ENCODE data around the gene PPP1R18. TPM values are rescaled to one million over a fixed set of nuclear protein-coding genes. Genes with fewer than 3 reads are reported as not detected.

Gene PPP1R18, protein sequence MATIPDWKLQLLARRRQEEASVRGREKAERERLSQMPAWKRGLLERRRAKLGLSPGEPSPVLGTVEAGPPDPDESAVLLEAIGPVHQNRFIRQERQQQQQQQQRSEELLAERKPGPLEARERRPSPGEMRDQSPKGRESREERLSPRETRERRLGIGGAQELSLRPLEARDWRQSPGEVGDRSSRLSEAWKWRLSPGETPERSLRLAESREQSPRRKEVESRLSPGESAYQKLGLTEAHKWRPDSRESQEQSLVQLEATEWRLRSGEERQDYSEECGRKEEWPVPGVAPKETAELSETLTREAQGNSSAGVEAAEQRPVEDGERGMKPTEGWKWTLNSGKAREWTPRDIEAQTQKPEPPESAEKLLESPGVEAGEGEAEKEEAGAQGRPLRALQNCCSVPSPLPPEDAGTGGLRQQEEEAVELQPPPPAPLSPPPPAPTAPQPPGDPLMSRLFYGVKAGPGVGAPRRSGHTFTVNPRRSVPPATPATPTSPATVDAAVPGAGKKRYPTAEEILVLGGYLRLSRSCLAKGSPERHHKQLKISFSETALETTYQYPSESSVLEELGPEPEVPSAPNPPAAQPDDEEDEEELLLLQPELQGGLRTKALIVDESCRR
- 40.2 to 47.9 TPM (median 43.5 TPM) in 5 replicates for total RNA-seq (2022; extraction: Qiagen RNA extraction; ENCODE audit: low read depth)

DNA sequence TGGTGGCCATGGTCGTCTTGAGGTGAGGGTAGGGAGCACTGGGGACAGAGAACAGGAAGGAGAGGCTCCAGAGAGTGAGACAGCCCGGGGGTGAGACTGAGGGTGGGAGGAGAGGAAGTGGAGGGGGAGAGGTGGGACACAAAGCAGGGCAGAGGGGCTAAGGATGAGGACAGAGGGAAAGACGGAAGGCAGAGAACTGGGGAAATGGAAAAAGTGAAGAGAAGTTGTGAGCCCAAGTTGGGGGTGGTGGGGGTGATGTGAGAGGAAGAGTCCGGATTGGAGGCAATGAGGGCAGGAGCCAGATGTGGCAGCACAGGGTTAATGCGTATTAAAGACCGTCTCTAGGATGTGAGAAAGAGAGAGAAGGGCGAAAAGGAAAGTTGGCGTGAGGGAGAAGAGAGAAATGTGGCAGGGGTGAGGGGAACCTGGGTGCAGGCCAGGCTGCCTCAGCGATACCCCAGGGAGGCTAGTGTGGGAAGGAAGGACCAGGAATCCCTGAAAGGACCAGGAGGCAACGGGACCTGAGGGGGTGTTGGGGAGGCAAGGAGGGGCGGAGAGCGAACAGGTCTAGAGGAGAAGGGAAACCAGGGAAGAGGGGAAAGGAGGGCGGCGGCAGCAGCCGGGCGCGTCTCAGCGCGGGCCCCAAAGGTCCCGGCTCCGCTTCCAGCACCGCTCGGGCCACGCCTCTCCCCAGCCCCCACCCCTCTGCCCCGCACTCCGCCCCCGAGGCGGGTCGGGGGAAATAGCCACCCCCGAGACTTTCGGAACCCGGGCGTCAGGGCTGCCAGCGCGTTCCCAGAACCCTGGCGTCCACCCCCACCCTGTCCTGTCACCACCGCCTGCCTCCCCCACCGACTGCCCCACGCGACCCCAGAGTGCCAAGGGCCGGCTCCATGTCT, at the start of gene PPP1R18:
Gene PPP1R18, minus strand, starts transcription at position 637 of the 899 bp plus-strand sequence. Its CDS starts 627 bp downstream, at position 10.

DNA sequence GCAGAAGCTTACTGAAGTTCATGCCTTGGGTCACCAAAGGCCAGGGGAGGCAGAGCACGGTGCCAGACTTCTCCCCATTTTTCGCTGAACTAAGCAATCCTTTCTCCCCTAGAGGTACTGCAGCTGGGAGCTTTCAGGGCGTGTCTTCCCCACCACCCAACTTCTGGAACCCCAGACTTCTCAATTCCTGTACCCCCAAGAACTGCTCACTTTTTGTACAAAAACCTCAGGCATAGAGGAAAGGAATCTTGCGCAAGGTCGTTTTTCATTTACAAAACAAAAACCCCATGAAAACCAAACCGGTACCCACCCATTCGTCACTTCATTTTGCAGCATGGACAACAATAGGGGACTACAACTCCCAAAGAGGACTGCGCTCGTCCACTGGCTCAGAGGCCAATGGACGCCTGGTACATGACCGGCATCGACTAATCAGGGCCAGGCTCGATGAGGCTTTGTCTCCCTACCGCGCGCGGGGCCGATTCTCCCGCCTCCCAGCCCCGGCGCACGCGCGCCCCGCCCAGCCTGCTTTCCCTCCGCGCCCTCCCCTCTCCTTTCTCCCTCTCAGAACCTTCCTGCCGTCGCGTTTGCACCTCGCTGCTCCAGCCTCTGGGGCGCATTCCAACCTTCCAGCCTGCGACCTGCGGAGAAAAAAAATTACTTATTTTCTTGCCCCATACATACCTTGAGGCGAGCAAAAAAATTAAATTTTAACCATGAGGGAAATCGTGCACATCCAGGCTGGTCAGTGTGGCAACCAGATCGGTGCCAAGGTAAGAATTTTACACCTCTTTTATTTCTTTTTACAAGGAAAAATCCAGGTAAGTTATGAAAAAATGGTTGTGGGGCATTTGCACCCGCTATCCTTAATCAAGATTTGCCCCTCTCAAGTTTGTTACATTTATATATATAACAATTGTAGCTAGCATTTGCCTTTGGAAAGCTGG, 33.6 kb upstream of the PPP1R18 start, which contains the start of gene TUBB:
Gene TUBB, plus strand, starts transcription at position 562 of the 947 bp plus-strand sequence. Its CDS starts 155 bp downstream, at position 717.

DNA sequence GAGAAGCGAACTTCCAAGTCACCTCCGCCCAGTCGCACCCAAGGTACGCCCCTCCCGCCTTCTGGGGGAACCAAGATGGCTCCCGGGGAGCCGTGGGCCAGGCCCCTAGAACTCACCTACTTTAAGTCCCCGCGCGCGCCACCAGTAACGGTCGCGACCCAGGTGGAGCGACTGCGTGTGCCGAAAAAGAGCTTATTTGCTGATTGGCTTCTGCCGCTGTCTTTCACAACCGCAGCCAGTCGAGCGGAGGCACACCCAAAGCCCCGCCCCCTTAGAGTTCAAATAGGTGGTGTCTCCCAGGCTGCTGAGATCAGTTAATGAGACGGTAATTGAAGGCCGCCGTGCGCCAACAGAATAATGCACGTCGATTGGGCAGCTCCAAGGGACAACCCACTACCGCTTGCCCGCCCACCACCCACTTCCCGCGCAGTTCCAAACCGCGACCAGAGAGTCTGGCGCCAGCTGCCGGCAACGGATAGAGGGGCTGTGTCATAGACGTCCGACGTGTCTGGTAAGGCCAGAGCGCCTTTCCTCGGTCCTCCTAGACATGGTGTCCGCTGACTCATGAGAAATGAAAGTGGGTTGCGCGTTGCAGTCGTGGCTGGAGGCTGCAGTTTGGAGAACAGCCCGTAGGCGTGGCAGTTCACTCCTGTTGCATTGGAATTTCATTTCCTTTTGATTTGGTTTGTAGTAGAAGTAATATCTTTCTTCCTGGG, 30.8 kb upstream of the PPP1R18 start, which contains the start of gene MDC1:
Gene MDC1, minus strand, starts transcription at position 153 of the 716 bp plus-strand sequence. CDS start 2,106 bp downstream, outside the sequence.

DNA sequence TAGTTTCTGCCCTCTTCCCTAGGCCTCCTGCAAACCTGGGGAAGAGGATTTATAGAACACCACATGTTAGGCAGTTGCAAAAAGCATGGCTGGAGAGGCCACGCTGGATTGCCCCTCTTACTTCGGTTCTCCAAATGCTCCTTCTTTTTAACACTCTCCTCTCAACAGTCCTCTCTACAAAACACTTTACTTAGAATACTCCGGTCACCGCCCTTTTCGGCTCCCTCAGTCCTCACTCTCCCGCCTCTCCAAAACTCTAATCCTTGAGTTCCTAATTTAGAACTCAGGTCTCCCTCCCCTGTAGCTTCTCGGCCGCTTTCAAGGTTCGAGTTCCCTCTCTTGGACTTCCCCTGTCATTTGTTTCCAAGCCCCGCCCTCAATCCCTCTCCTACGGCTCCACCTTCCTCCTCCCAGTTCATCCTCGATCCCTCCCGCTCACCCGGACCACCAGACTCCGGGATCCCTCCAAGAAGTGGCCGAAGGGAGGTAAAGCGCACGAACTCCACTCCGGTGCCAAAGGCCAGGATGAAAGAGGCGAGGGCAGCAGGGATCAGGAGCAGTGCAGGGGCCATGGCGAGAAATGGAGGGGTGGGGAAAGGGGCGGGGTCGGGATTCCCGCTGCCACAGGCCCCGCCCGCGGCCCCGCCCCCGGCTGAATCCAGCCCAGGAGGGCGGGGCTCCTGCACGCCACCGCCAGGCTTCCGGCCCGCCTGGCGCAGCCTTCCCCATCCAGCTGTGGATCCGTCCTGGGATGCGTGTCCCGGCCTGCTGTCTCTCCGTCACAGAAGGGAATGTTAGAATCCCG, 4.2 kb upstream of the PPP1R18 start, which contains the start of gene NRM:
Gene NRM, minus strand, starts transcription at position 582 of the 805 bp plus-strand sequence. Its CDS starts 10 bp downstream, at position 572.

DNA sequence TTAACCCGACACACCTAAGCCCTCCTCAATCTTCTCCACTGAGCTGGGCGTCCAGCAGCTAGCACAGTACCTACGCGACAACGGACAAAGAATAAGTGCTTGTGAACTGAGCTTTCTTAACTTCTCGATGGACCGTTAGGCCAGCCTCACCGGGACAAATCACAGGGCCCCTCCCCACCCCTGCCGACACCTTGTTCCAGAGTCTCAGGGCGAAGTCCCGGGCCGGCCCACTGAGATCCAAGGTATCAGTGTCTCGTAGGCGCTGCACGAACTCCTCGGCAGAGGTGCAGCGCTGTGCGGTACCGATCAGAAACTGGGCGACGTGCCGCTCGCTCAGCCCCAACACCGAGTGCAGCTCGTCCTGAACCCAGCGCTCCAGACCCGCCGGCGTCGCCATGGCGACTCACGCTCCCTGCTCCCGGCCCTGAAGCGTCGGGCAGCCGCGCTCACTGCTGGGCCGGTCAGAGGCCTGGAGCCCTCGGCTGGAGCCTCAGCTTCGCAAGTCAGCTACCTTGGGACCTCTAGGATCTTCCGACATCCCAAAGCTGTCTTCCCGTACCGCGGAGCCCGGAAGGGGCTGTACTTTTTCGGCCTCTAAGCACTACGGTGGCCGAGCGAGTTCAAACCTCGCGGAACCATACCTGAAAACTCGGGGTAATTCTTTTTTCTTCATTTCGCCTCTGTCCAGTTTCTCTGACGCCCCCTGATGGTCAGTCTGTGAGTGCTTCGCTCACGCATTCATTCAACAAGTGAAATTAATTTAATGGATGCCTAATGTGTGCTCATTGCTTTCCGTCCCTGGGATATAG, 13.8 kb downstream of the PPP1R18 start, which contains the start of gene DHX16:
Gene DHX16, minus strand, starts transcription at position 562 of the 809 bp plus-strand sequence. Its CDS starts 165 bp downstream, at position 397.

DNA sequence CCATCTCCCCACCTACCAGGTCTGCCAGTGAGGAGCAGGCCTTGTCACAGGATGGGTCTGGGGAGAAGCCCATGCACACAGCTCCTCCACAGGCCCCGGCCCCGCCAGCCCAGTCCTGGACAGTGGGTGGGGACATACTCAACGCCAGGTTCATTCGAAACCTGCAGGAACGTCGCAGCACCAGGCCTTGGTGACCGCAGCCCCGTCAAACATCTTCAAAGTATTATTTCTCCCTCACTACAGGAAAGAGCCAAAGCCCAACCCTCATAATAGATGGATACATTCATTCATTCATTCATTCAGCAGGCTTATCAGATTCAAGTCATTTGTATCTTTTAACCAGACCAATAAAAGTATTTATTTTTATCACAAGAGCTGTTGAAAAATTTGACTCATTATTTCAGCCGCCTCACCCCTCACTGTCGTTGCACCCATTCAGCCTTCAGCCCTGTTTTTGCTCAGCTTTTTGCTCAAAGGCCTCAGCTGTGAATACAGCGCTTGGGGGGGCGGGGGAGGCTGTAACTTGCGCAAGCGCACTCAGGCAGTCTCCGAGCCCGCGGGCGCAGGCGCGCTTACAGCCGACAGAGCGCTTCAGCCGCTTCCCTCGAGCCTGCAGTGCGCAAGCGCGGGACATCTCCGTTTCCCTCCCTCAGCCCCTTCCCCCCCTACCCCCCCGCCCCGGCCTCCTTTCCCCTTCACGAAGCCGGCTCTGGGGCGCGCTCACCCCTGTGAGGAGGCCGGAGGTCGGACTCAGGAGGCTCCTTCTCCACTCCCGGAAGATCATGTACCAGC, 39.8 kb downstream of the PPP1R18 start, which contains the start of gene C6orf136:
Gene C6orf136, plus strand, starts transcription at position 684 of the 792 bp plus-strand sequence. Its CDS starts 99 bp downstream, at position 783.

DNA sequence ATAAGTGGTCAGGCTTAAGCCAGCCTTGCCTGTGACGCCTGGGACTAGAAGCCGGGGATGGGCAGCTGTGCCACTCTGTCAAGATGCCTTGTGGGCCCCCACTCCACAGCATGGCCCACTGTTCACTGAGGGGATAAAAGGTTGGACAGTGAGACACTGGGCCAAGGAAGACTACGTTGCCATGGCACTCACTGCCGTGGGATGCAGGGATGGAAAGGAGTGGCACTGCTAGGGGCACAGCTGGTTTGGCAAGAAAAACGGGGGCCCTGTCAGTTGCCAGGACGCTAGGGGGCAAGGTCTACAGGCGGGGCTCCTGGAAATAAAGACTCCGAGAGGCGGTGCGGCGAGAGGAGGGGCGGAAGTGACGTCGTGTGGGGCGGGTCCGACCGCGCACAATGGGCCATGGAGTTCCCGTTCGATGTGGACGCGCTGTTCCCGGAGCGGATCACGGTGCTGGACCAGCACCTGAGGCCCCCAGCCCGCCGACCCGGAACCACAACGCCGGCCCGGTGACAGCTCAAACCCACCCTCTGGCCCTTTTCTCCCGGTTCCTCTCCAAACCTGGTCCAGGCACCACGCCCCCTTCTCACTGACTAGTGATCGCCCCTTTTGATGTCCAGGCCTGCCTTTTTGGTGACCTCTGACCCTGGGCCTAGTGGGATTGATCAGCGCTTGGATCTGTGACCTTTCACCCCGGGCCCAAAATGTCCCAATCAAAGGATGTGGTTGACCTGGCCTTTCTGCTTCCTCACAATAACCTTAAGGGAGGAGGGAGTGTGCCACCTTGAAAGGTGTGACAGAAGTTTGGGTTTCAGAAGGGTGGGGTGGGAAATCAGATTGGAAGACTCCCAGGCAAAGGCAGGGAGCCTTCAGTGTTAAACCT, 59.7 kb downstream of the PPP1R18 start, which contains the start of gene ATAT1:
Gene ATAT1, plus strand, starts transcription at position 391 of the 883 bp plus-strand sequence.

Other genes with a start within 250 kb of the PPP1R18 start
- gene HLA-E, start 197.1 kb downstream of the PPP1R18 start, total RNA-seq (2022; extraction: Qiagen RNA extraction; ENCODE audit: low read depth) = 51.9 to 68.3 TPM (median 60.7 TPM) in 5 replicates
- gene GNL1, start 130.2 kb downstream of the PPP1R18 start, total RNA-seq (2022; extraction: Qiagen RNA extraction; ENCODE audit: low read depth) = 30.0 to 38.2 TPM (median 31.9 TPM) in 5 replicates
- 13.3 to 18.1 TPM (median 15.4 TPM) in 5 replicates for gene PRR3, start 129.3 kb downstream of the PPP1R18 start, total RNA-seq (2022; extraction: Qiagen RNA extraction; ENCODE audit: low read depth)
- 49.4 to 64.4 TPM (median 55.7 TPM) in 5 replicates for gene ABCF1, start 115.2 kb downstream of the PPP1R18 start, total RNA-seq (2022; extraction: Qiagen RNA extraction; ENCODE audit: low read depth)
- gene PPP1R10, start 69.4 kb downstream of the PPP1R18 start, total RNA-seq (2022; extraction: Qiagen RNA extraction; ENCODE audit: low read depth) = 23.2 to 50.8 TPM (median 32.0 TPM) in 5 replicates
- 69.2 to 93.2 TPM (median 71.7 TPM) in 5 replicates for gene MRPS18B, start 68.8 kb downstream of the PPP1R18 start, total RNA-seq (2022; extraction: Qiagen RNA extraction; ENCODE audit: low read depth)
- 5.2 to 6.5 TPM (median 5.7 TPM) in 5 replicates for gene ATAT1, start 59.8 kb downstream of the PPP1R18 start, total RNA-seq (2022; extraction: Qiagen RNA extraction; ENCODE audit: low read depth)
- gene C6orf136, start 39.5 kb downstream of the PPP1R18 start, total RNA-seq (2022; extraction: Qiagen RNA extraction; ENCODE audit: low read depth) = 9.4 to 15.4 TPM (median 13.7 TPM) in 5 replicates
- gene DHX16, start 13.6 kb downstream of the PPP1R18 start, total RNA-seq (2022; extraction: Qiagen RNA extraction; ENCODE audit: low read depth) = 28.5 to 31.7 TPM (median 30.4 TPM) in 5 replicates
- gene NRM, start 4.3 kb upstream of the PPP1R18 start, total RNA-seq (2022; extraction: Qiagen RNA extraction; ENCODE audit: low read depth) = 20.2 to 28.1 TPM (median 26.5 TPM) in 5 replicates
- gene MDC1, start 30.6 kb upstream of the PPP1R18 start, total RNA-seq (2022; extraction: Qiagen RNA extraction; ENCODE audit: low read depth) = 14.7 to 21.2 TPM (median 17.8 TPM) in 5 replicates
- 799 to 982 TPM (median 956 TPM) in 5 replicates for gene TUBB, start 33.7 kb upstream of the PPP1R18 start, total RNA-seq (2022; extraction: Qiagen RNA extraction; ENCODE audit: low read depth)
- 75.5 to 109 TPM (median 97.4 TPM) in 5 replicates for gene FLOT1, start 56.0 kb upstream of the PPP1R18 start, total RNA-seq (2022; extraction: Qiagen RNA extraction; ENCODE audit: low read depth)
- 65.0 to 118 TPM (median 104 TPM) in 5 replicates for gene IER3, start 57.9 kb upstream of the PPP1R18 start, total RNA-seq (2022; extraction: Qiagen RNA extraction; ENCODE audit: low read depth)
- gene DDR1, start 197.9 kb upstream of the PPP1R18 start, total RNA-seq (2022; extraction: Qiagen RNA extraction; ENCODE audit: low read depth) = 36.1 to 67.6 TPM (median 55.7 TPM) in 5 replicates
- gene GTF2H4, start 221.6 kb upstream of the PPP1R18 start, total RNA-seq (2022; extraction: Qiagen RNA extraction; ENCODE audit: low read depth) = 15.2 to 23.2 TPM (median 17.3 TPM) in 5 replicates
- 9.4 to 14.7 TPM (median 13.7 TPM) in 5 replicates for gene VARS2, start 227.6 kb upstream of the PPP1R18 start, total RNA-seq (2022; extraction: Qiagen RNA extraction; ENCODE audit: low read depth)
- not detected in 5 replicates for gene SFTA2, start 245.5 kb upstream of the PPP1R18 start, total RNA-seq (2022; extraction: Qiagen RNA extraction; ENCODE audit: low read depth)